GM19043 (cell line): ENCODE measurements around the gene ENPP5.
A peak's percentile ranks its signal among the peaks of the same experiment; 100 is the strongest.

Source experiments
- ATAC-seq: cut with Tn5 transposase; IDR thresholded peaks from one replicate; pipeline ENCODE4 v1.9.1; 2021; ENCODE audit warnings: low read depth; ENCODE audit not compliant: unreplicated experiment

ENPP5 gene

DNA sequence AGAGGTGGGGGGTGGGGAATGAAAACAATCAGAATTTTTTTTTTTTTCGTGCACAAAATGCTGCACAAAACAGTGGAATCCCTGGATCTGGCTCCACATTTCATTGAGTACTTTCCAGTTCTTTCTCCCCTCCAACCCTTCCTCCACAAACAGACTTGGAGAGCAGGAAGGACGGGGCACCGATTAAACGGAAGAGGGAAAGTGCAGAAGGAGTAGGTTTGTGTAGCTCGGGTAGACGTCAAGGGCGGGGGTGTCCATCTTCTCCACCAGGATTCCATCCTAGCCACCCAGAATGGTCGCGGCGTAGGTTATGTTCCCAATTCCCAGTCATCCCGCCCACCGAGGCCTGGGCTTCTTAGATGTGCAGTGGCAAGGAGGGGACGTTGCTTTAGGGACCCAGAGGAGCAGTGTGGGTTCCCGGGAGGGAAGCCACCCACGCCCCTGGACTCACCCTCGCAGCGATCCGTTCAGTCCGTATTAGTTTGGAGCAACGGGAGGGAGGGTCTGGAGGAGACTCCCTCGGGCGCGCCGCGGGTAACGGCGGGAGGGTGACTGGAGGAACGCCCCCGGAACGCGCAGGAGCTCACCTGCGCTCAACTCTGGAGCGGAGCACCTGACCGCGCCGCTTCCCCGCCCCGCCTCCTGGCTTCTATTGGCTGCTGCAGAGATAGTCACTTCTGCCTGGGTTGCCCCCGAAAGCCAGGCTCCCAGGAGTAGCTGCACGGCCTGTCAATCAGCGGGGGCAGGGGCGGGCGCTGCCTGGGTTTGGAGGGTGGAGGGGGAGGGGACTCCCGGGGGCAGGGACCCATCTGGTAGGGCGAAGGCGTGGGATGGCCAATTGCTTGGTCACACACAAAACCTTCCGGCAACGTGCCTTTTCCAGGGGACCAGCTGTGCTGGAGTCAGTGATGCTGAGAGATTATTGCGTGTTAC lies at the start of gene ENPP5:
TSS of gene ENPP5 (minus strand) at position 624 of the 933 bp plus-strand sequence. CDS start 2,718 bp downstream, outside the sequence.
- ATAC-seq, result peak; percentile 82

GRCh38 chr6:46219661-46220060 lies 48.9 kb upstream of the ENPP5 start:
- ATAC-seq, result no peak

- no peak for ATAC-seq
These were observed 47.7 kb upstream of the ENPP5 start for GRCh38 chr6:46218457-46218856.

DNA sequence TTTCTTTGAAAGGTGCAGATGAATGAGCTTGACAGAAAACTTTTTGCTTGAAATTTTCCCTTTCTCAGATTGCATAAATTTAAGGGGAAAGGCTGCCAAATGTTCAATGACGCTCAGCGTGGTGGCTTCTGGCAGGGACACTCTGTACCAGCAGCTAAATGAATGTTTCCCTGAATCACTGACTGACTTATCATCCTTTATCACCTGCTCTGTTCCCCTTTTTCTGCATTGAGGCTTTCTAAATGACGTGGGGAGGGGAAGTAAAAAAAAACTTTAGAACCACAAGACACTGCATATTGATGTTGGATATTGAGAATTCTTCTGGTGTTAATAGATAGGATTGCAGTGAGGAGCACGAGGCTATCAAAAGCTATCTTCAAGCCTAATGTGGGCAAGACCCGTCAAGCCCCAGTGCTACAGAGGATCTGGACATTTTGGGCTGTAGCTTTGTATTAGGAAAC lies 46.9 kb upstream of the ENPP5 start:
- ATAC-seq, result peak; percentile 58

- ATAC-seq, result no peak
These were observed 46.1 kb upstream of the ENPP5 start for GRCh38 chr6:46216879-46217278.

DNA sequence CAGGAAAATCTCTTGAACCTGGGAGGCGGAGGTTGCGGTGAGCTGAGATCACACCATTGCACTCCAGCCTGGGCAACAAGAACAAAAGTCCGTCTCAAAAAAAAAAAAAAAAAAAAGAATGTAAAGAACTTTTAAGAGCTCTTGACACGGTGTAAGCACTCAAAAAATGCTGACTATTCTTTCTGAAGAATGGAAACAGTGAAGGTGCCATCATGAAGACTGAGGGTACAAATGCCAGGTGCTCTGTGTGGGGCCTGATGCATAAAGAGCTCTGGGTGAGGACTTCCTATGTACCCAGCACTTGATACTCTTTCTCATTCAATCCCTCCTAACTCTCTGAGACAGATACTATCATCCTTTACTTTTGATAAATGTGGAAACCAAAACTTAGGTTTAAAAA lies 45.0 kb upstream of the ENPP5 start:
- ATAC-seq, result no peak

- no peak for ATAC-seq
These were observed 44.4 kb upstream of the ENPP5 start for GRCh38 chr6:46215213-46215612.

DNA sequence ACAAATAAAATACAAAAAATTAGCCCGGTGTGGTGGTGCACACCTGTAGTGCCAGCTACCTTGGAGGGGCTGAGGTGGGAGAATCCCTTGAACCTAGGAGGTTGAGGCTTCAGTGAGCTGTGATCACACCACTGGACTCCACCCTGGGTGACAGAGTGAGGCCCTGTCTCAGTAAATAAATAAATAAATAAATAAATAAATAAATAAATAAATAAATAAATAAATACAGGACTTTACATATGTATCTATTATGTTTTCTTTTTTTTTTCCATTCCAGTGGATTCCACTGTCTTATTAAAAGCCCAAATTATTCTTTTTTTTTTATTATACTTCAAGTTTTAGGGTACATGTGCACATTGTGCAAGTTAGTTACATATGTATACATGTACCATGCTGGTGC lies 41.1 kb upstream of the ENPP5 start:
- no peak for ATAC-seq

DNA sequence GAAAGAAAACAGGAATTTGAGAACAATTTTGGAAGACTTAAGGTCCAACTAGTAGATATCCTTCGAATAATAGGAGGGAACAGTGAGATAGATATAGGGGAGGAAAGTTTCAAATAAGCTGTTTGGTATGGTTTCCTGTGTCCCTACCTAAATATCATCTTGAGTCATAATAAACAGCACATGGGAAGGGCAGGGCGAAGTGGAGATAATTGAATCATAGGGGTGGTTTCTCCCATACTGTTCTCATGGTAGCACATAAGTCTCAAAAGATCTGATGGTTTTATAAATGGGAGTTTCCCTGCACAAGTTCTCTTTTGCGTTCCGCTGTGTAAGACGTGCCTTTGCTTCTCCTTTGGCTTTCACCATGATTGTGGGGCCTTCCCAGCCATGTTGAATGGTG lies 39.5 kb upstream of the ENPP5 start:
- no peak for ATAC-seq

DNA sequence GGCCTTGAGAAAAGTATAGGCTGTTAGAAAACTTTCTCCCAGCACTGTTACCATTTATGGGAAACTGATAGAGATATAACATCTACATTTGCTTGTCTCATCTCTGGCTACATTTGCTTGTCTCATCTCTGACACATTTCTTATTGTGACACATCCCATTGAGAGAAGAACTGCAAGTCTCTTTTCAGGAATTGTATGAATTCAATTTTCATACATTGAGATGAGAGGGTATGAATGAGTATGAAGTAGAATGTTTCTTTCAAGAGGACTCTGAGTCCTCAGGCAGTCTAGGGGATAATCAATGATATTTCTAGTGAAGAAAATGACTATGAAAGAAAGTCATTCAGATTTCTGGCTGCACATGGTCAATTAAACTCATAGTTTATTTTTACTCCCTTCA lies 37.5 kb upstream of the ENPP5 start:
- ATAC-seq, result no peak

DNA sequence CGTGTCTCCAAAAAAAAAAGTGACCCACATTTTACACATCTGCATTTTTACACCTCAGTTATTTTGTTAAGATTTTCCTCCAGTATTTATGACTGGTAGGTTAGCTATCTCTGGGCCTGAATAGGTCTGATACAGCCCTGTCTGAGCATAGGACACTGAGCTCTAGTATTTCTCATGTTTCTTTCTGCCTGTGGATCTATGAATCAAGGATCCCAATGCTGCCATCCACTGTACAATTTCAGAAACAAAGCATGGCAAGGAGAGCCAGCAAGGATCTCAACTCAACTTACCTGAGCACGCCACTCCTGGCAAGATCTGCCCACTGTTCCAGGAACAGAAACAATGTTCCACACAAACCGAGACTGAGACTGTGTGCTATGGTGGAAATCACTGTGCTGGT lies 36.4 kb upstream of the ENPP5 start:
- no peak for ATAC-seq

DNA sequence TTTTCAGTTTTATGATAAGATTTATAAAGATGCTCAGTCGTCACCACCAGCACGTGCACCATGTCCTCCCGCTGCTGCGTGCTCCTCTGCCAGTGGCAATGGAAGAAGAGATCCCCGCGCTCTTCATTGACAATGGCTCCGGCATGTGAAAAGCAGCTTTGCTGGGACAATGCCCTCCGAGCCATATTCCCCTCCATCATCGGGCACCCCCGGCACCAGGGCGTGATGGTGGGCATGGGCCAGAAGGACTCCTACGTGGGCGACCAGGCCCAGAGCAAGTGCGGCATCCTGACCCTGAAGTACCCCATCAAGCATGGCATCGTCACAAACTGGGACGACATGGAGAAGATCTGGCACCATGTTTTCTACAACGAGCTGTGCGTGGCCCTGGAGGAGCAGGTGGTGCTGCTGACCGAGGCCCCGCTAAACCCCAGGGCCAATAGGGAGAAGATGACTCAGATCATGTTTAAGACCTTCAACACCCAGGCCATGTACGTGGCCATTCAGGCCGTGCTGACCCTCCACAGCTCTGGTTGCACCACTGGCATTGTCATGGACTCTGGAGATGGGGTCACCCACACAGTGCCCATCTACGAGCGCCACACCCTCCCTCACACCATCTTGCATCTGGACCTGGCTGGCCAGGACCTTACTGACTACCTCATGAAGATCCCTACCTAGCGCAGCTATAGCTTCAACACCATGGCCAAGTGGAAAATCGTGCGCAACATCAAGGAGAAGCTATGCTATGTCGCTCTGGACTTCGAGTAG lies 34.3 kb upstream of the ENPP5 start:
- ATAC-seq, result no peak

DNA sequence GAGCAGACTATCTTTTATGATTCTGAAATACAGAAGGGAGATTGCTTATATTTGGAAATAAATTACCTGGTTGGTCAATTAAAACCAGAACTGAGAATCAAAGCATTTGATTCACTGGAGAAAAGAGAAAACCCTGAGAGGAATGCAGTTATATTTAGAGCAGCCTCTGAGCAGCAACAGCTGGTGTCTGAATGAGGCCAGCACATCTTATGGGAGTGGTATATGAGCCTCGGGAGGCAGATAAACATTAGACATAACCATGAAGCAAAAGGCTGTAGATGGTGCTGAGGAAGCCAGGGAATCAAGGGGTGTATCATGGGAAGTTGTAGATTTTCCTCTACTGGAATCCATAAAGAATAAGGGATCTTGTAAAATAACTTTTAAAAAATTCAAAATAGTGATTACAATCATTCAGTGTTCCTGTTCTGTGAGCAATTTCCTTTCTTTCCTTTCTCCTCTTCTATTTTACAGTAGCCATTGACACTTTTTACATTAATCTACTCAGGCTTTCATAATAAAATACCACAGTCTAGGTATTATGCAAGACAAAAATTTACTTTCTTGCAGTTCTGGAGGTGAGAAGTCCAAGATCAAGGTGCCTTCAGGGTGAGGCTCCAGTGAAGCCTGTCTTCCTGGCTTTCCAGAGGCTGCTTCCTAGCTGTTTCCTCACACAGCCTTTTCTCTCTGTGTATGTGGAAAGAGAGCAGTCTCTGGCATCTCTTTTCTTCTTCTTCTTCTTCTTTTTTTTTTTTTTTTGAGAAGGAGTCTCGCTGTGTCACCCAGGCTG lies 32.8 kb upstream of the ENPP5 start:
- no peak for ATAC-seq

DNA sequence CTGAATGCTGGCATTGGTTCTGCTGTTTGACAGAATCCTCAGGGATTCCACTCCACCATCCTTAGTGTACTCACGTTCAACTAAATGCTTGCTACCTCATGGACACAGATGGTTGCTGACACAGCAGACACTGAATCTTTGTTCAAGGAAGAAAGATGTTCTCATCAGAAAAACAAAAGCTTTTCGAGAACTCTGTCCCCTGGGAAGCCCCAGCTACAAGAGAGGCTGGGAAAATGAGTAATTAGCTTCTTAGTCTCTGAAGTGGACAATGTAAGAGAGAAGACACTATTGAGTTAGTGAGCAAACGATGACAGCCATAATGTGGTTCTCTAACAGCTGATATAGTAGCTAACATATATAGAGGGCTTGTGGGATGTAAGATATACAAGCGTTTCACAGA lies 30.9 kb upstream of the ENPP5 start:
- no peak for ATAC-seq

- no peak for ATAC-seq
These were observed 28.6 kb upstream of the ENPP5 start for GRCh38 chr6:46199387-46199786.

DNA sequence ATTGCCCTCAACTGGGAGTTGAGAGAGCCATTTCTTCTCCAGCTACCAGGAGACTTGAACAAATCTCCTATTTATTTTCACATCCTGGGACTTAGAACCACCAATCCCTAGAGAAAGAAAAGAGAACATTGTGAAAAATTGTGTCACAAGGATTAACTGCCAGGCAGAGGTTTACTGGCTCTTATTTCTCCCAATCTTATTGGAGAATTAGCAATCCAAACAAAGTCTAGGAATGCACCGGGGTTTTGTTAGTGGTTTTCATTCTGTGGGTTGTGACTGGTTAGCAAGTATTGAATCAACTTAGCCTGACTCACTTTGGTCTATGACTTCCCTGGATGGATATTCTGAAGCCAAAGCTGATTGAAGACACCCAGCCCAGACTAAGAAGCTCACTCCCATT lies 21.2 kb upstream of the ENPP5 start:
- ATAC-seq, result no peak

DNA sequence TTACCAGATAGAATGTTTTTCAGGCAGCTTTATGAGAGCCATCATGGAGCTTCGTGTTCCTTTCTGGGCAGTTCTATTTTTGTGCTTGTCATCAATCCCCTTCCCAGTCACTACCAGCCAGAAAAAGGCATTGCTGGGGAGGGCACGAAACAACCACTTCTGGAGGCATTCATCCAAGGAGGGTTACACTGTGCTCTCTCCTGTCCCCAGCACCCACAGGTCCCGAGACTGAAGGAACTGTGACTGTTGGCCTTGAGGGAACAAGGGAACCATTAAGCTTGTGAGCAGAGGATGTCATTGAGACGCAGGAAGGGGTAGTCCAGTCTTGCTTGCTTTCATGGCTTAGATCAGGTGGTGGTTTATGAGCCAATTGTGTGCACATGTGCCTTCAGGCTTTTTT lies 20.1 kb upstream of the ENPP5 start:
- no peak for ATAC-seq

GRCh38 chr6:46189726-46190125 lies 18.9 kb upstream of the ENPP5 start:
- ATAC-seq, result no peak

DNA sequence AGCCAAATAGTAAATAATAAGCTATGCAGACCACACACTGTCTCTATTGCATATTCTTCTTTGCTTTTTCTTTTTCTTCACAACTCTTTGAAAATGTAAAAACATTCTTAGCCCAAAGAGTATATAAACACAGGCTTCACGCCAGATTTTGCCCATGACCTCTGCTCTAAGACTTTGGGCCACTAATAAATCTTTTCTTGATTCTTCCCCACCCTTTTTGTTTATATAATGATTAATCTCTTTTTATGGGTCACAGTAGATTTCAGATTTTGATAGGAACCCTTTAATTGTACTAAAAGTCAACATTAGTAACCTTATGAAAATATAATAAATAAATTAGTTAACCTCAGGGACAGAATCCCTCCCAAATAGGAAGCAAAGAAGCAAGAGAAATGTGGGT lies 15.8 kb upstream of the ENPP5 start:
- no peak for ATAC-seq

- no peak for ATAC-seq
These were observed 13.3 kb upstream of the ENPP5 start for GRCh38 chr6:46184114-46184513.

DNA sequence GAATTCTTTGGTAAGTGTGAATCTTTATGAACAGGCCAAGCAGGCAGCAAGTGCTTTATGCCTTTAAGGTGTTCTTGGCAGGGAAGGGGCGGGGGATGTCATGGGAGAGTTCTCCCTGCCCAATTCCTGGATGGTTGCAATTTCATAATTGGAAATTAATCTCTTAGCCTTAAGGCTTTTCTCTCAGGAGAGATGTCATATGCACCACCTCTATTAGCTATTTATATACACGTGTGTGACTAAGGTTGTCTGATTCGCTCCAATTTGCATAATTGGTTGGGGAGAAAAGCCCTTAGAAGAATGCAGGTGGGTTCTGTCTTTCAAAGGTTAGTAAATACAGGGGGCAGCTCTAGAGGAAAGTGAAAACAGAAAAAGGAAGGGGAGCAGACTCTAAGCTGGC lies 5.2 kb upstream of the ENPP5 start:
- ATAC-seq, result peak; percentile 42
